ENCODE measurements around the gene DUT.
A peak's percentile ranks its signal among the peaks of the same experiment; 100 is the strongest.

The DUT gene

DNA sequence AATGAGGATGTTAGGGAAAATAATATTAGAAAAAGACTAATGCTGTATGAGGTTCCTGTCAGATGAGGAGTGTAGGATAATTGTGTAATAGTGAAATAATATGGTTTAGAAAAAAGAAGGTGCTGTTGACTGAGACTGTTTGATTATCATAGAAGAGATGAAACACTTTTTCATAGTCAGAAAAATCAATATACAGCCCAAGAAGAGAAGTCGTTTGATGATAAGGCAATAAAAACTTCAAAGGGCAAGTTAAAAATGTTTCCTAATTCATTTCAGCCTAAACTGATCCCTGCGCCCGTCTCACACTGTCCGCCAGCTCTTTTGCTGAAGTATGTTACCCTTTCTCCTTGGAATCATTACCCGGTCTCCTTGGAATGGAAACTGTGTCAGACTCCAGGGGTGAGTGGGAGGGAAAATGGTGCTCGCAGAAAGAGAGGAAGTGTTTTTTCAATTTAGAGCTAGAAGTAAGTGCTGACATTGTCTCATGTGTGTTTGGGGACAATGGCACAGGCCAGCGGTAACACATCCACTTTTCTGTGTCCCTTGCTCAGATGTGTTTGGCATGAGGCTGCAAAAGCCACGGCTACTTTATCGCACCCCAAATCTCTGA is 23.6 kb downstream of the DUT start:
- H3K4me3 ChIP-seq (ENCODE audit: low read depth, low read length) = no peak overlapping the region
- TF ChIP-seq, protein P1, sequence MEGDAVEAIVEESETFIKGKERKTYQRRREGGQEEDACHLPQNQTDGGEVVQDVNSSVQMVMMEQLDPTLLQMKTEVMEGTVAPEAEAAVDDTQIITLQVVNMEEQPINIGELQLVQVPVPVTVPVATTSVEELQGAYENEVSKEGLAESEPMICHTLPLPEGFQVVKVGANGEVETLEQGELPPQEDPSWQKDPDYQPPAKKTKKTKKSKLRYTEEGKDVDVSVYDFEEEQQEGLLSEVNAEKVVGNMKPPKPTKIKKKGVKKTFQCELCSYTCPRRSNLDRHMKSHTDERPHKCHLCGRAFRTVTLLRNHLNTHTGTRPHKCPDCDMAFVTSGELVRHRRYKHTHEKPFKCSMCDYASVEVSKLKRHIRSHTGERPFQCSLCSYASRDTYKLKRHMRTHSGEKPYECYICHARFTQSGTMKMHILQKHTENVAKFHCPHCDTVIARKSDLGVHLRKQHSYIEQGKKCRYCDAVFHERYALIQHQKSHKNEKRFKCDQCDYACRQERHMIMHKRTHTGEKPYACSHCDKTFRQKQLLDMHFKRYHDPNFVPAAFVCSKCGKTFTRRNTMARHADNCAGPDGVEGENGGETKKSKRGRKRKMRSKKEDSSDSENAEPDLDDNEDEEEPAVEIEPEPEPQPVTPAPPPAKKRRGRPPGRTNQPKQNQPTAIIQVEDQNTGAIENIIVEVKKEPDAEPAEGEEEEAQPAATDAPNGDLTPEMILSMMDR (IDR thresholded peaks at IDR 0.05; ENCODE audit: insufficient read depth, low read depth, low read length, missing control alignments) = no peak

DNA sequence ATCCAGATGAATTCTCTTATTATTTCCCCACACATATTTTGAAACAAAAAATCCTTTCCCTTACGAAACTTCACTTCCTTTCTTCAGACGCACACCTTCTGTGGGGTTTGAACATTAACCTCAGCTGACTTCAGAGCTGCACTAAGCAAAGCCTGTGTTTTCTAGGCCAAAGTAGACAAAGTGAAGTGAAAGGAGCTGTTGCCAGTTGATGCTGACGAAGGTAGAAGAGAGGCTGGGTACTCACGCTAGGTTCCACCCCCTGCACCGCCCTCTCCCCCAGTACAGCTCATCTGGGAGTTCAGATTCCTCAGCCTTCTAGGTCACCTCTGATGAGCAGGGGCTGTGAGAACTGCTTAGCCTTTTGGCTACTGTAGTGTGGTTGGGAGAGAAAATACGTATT is 24.1 kb downstream of the DUT start:
- no peak for DNase-seq (ENCODE audit: low read depth)
- no peak overlapping the region for H3K4me3 ChIP-seq (ENCODE audit: low read depth, low read length)
- TF ChIP-seq, protein P1 (IDR thresholded peaks at IDR 0.05; ENCODE audit: insufficient read depth, low read depth, low read length, missing control alignments) = no peak

More for the DNA sequence above, 23.6 kb downstream of the DUT start:
- DNase-seq (ENCODE audit: low read depth) = no peak

DNA sequence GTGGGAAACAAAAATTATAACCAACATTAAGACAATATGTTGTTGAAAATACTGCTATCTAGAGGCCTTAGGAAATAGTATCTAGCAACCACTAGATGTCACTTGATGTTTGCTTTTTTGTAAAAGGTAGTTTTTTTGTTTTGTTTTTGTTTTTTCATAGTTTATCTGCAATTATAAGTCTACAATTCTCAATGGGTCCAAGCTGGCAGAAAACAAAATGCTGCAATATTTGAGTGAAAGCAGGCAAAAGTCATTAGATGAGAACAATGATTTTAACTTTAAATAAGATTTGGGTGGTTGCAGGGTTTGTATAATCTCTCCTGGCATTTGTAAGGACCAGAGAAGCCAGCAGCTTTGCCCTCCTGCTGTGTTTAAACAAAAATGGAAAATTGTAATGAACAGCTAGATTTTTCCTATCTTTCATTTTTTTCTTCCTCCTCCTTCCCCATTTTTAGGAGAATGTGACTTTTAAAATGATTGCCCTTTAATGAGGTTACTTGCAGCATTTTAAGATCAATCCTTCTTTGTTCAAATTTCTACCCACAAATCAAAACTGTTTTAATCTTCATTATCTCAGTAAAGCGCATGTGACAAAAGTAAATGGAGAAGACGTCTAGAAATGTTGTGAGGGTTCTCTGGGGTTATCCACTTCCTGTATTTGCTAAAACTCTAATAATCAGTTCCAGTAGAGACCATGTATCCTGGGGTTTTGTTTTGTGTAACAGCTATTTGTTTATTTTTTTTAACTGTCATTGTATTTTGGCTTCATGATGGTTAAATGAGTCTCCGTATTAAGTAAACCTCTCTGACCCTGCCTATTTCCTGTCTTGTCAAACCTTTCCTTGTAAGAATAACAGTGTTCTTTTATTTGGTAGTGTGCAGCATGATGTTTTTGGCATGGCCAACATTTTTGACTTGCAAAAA is 27.3 kb downstream of the DUT start:
- TF ChIP-seq, protein P1 (IDR thresholded peaks at IDR 0.05; ENCODE audit: insufficient read depth, low read depth, low read length, missing control alignments) = peak; percentile 50
- DNase-seq (ENCODE audit: low read depth) = peak; percentile 45
- peak overlapping the region; percentile 16; the same call in 1 of the 2 replicates for H3K4me3 ChIP-seq (ENCODE audit: low read depth, low read length)

DNA sequence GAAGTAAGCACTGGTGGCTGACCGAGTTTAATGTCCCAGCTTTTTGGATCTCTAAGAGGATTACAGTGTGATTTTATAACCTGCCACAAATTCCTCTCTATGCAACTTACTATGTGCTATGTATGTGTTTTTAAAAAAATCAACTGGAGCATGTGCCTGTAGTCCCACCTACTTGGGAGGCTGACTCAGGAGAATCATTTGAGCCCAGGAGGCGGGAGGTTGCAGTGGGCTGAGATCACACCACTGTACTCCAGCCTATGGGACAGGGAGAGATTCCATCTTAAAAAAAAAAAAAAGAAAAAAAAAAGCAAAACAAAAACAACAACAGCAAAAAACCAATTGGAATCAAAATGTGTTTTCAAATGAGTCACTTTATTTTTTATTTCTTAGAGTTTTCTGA is 29.6 kb downstream of the DUT start:
- DNase-seq (ENCODE audit: low read depth) = no peak
- no peak overlapping the region for H3K4me3 ChIP-seq (ENCODE audit: low read depth, low read length)
- TF ChIP-seq, protein P1 (IDR thresholded peaks at IDR 0.05; ENCODE audit: insufficient read depth, low read depth, low read length, missing control alignments) = no peak

DNA sequence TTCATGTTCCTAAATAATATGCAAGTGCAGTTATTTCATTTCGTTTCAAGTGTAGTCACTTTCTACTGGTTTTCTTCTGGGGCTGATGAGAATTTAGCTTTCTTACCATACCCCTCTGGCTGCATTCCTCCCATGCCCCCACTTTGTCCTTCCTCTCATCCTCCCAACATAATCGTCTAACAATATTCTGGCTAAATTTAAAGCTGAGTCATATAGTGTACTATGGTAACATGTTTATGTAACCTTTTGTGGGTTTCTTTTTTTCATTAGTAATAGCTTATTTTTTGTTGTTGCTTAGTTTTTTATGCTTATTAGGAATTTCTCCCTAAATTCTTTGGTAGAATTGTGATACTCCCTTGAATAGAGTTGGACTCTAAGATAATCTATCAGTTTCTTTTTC is 30.5 kb downstream of the DUT start:
- TF ChIP-seq, protein P1 (IDR thresholded peaks at IDR 0.05; ENCODE audit: insufficient read depth, low read depth, low read length, missing control alignments) = no peak
- DNase-seq (ENCODE audit: low read depth) = no peak
- no peak overlapping the region for H3K4me3 ChIP-seq (ENCODE audit: low read depth, low read length)

DNA sequence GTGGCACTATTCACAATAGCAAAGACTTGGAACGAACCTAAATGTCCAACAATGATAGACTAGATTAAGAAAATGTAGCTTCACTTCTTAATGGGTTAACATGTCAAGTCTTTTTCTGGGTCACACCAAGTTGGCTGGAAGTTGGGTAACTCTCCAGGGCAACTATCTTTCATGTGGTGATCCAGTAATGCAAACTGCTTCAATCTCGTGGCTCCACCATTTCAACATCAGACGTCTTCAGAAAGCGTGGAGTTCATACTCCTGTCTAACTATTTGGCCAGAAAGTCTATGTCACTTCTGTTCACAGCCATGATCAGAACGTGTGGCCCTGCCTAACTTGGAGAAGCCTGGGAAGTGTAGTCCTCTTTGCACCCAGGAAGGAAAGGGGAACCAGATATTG is 32.2 kb downstream of the DUT start:
- TF ChIP-seq, protein P1 (IDR thresholded peaks at IDR 0.05; ENCODE audit: insufficient read depth, low read depth, low read length, missing control alignments) = no peak
- DNase-seq (ENCODE audit: low read depth) = no peak
- H3K4me3 ChIP-seq (ENCODE audit: low read depth, low read length) = no peak overlapping the region

All from GM12865 (cell line).